NCI-H2227 treated with DMSO at 0.1 percent for 48 hours (cell line): Measurements from ENCODE around the gene NPAS2.

Experiments used
- DNase-seq: peaks from one replicate; lab custom pipeline; 2025; lab: John Stamatoyannopoulos, UW

The NPAS2 gene

DNA sequence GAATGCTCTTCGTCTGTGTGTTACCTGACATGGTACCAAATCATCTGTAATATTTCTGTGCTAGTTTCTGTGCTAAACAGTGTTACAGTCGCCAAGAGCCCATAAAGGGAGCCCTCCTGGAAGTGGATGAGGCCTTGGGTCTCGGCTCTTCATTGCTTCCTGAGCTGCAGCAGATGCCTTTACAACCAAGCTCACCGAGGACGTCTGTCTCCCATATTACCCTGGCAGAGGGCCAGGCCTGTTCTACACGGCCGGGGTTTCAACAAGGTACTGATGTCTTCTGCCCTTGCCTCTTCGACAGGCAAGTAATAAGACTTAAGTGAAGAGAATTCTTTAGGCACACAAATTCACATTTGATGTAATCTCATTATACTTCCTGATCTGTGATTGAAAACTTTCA is 199.0 kb downstream of the NPAS2 start:
- DNase-seq = no peak

GRCh38 chr2:101022221-101022620 is 202.3 kb downstream of the NPAS2 start:
- no peak for DNase-seq

DNA sequence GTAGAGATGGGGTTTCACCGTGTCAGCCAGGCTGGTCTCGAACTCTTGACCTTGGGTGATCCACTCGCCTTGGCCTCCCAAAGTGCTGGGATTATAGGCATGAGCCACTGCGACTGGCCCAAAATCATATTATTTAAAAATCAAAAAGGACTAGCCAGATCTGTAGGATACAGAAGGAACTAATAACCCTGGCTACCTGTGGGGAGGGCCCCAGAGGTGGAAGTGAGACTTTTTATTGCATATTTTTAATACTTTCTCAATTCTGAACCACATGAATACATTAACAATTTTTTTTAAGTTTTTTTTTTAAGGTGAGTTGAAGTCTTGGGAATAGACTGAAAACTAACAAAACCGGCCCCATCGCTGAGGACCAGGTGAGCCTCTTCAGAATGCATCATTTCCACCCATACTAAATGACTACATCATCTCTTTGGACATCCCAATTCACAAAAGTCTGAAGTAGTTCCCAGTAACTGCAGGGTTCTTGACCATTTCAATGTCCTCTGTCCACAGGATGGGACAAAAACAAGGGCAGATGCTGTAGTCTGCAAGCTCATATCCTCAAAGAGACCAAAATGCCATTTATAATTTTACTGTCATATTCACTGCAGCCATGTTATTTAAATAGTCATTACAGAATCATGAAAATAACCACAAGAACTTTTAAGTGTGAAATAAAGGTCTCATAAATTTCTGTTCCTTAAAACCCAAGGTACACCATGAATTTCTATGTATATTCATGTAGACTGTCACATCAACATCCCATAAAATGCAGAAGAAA is 203.6 kb downstream of the NPAS2 start:
- DNase-seq = no peak

DNA sequence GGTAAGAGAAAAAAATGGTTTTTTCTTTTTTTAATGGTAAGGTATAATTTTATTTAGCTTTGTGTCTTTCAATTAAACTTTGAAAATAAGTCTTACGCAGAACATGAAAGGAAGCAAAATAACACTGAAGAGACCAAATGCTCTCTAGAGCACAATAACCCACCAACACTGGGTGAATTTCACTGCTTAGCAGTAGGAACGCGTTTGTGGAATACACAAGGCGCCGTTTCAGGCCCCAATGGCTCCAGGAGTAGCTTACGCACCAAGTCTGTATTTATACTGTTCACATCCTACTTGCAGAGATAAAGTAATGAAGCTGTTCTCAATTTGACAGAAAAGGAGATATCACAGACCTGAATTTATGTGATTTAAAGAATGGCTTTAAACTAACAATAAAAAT is 205.6 kb downstream of the NPAS2 start:
- DNase-seq = no peak

DNA sequence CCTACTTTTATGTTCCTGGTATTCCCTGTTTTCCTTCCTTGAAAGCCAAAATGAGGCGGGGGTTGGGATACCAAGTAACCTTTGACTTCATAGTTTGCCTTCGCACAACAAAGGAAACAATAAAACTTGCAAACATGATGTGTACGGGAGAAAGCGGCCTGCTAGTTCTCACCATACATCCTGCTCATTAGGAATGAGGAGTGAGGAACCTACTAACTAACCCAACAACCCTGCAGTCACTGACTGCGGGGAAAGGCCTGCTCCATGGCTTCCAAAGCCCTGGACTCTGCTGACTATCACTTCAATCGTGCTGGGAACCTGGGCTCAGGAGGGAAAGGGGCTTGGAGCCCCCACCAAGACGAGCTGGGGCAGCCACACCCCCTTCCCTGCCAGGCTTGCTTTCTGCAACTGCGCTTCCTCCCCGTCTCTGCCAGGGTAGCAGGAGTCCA is 206.3 kb downstream of the NPAS2 start:
- no peak for DNase-seq

GRCh38 chr2:101026923-101027469 is 207.1 kb downstream of the NPAS2 start:
- no peak for DNase-seq

DNA sequence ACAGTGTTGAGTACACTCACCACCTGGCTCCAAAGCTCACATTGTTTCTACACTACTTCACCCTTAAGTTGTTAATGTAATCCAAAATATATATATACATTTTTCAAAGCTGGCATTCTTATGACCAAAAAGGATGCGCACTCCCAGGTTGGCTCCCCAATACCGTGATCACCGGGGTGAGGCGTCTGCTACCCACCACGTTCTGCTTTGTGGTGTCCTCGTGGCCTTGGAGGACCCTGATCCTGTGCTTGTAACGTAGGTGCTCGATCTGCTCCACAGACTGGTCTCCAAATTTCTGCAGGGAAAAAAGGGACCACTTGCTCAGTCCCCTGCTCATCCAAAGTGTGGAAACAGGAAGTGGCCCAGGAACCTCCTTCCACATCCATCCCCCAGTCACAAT is 207.9 kb downstream of the NPAS2 start:
- no peak for DNase-seq

DNA sequence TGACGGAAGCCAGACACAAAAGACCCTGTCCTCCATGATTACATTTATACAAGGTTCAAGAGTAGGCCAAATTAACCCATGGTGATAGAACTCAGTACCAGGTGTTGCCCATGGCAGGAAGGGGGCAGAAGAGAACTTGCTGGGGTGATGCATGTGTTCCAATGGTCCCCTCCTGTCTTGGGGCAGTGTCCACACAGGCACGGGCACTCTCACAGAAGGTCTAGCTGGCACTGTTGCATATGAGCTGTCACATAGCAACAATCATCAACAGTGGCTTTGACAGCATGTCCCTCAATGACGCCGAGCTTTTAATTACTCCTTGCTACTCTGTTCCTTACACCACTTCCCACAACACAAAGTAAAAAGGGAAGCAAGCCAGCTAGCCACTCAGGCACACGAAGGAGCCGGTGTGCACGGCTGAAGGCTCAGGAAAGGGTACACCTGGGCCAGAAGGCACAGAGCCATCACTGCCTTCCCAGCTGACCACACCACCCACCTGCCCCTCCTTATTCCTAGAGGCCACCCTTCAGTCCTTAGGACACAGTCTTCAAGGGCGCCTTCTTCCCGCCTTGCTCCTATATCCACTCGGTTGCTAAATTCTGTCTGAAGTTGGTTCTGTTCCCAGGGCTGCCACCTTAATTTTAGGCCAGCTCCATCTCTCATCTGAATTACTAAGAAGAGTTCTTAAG is 211.1 kb downstream of the NPAS2 start:
- DNase-seq = no peak

GRCh38 chr2:101032084-101032776 is 212.3 kb downstream of the NPAS2 start:
- DNase-seq = no peak

DNA sequence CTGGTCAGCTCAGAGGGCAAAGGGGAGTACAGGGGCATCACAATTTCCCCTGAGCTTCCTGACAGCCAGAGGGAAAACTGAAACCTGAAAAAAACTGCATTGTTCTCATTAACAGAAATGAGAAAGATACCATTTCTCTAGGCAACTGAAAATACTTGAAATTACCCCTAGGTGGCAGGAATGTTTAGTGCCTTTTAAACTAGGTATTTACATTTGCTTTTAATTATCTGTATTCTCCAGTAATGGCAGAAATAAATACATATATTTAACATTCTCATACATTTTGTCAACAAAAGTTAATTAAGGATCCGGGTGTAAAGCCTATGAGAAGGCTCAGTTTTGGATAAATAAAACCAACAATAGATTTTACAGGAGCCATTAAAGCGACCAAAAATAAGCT is 216.6 kb downstream of the NPAS2 start:
- DNase-seq = no peak

DNA sequence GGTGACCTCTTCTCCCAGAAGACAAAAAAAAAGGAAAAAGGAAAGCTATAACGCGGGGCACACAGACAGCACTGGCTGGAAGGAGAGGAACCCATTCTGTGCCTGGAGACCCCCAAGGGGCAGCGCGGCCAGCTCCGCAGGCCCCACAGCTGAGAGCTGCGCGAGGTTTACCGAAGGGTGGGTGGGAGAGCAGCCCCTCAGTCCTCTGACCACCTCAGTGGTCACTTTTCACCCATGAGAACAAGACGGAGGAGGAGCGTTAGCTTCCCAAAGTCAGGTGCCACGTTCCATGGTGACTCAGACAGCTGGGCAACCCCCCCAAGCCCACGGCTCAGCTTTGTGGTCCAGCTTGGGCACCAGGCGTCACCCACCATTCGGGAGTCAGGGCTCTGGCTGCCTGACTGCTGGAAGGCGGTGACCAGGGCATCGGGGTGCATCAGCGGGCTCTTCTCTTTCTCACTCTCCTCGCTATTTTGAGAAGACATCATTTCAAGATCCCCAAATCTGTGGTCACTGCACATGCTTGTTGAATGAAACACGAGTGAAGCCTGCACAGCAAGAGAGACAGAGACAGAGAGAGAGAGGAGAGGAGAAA is 217.3 kb downstream of the NPAS2 start:
- no peak for DNase-seq

GRCh38 chr2:101038455-101039255 is 218.7 kb downstream of the NPAS2 start:
- no peak for DNase-seq

DNA sequence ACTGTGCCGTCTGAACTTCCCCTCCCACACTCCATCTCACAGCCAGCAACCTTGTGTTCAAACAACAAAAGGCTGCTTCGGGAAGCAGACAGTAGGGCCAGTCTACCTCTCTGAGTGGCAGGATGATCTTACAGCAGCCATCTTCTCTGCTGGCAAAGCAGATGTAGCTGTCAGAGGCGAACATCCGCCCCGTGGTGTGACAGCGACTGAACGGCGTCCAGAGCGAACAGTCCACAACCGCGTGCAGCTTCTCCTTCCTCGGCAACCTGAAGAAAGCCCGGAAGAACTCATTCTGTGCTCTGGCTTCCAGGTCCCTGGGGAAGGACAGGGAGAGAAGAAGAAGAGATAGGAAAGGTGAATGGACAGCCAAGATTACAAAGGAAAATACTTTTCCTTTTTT is 220.1 kb downstream of the NPAS2 start:
- DNase-seq = no peak

- DNase-seq = no peak
Measured at GRCh38 chr2:101040761-101041160, 220.8 kb downstream of the NPAS2 start.

- DNase-seq = no peak
Measured at GRCh38 chr2:101041413-101041812, 221.5 kb downstream of the NPAS2 start.

DNA sequence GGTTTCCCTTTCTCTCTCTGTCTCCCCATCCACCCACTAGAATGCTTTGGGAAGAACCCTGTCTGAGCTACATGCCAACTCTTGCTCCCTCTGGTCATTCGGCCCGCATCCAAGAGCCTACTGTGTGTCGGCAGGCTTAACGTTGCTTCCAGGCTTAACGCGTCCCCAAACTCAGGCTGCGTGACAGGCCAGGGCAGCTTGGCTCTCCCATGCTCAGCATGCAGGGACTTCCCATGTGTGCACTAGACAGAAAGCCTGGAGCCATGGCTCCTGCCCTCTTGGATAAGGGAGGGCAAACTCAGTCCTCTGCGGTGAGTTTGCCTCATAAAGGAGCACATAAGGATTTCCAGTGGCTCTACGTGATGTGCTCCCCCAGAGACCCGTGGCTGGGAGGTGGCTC is 225.4 kb downstream of the NPAS2 start:
- DNase-seq = no peak
